ENCODE data around the gene EPB41L1.

The EPB41L1 gene

GRCh38 chr20:36259177-36260061 is 104.9 kb downstream of the EPB41L1 start:
- ChIA-PET CTCF (no interaction called here), POLR2A (no interaction called here)
- TF ChIP-seq TARDBP (IDR thresholded peaks at IDR 0.05), result no peak
- TF ChIP-seq LEF1 (IDR thresholded peaks at IDR 0.05; ENCODE audit: borderline replicate concordance), result no peak
- no peak for TF ChIP-seq L3MBTL2 (conservative IDR thresholded peaks at IDR 0.05)
- TF ChIP-seq SUZ12 (IDR thresholded peaks at IDR 0.05), result no peak
- no peak for TF ChIP-seq ARNT (IDR thresholded peaks at IDR 0.05)
- TF ChIP-seq ZNF384 (IDR thresholded peaks at IDR 0.05), result no peak
- TF ChIP-seq FOXA1 (IDR thresholded peaks at IDR 0.05), result no peak
- no peak for DNase-seq (ENCODE audit: extremely low spot score)

- ChIA-PET POLR2A (no interaction called here), CTCF (interaction anchor here (0.6 kb wide), 1 partner anchor 179 kb away, joined by 3 read pairs; no protein-coding TSS in a partner anchor)
- no peak for DNase-seq (ENCODE audit: extremely low spot score)
These were observed 105.8 kb downstream of the EPB41L1 start for GRCh38 chr20:36260316-36260715.

GRCh38 chr20:36261389-36262105 is 107.0 kb downstream of the EPB41L1 start:
- no peak for DNase-seq (ENCODE audit: extremely low spot score)
- ChIA-PET CTCF (no interaction called here), POLR2A (no interaction called here)
- TF ChIP-seq TARDBP (IDR thresholded peaks at IDR 0.05) (no peak), SP1 (IDR thresholded peaks at IDR 0.05) (no peak), HDGF (IDR thresholded peaks at IDR 0.05; ENCODE audit: borderline replicate concordance) (no peak), BHLHE40 (IDR thresholded peaks at IDR 0.05; ENCODE audit: borderline replicate concordance) (no peak), FOXM1 (IDR thresholded peaks at IDR 0.05; ENCODE audit: borderline replicate concordance) (no peak), ZNF384 (IDR thresholded peaks at IDR 0.05) (no peak), LEF1 (IDR thresholded peaks at IDR 0.05; ENCODE audit: borderline replicate concordance) (no peak), ELF4 (IDR thresholded peaks at IDR 0.05) (no peak), L3MBTL2 (conservative IDR thresholded peaks at IDR 0.05) (no peak), FOXA1 (IDR thresholded peaks at IDR 0.05) (no peak), NFRKB (IDR thresholded peaks at IDR 0.05) (no peak), FOXK2 (IDR thresholded peaks at IDR 0.05) (no peak), PKNOX1 (IDR thresholded peaks at IDR 0.05) (no peak), SUZ12 (IDR thresholded peaks at IDR 0.05) (no peak), CTBP1 (IDR thresholded peaks at IDR 0.05; ENCODE audit: borderline replicate concordance) (no peak), ARNT (IDR thresholded peaks at IDR 0.05) (no peak)

More at GRCh38 chr20:36260316-36260715, 105.8 kb downstream of the EPB41L1 start:
- TF ChIP-seq HDGF (IDR thresholded peaks at IDR 0.05; ENCODE audit: borderline replicate concordance) (no peak), LEF1 (IDR thresholded peaks at IDR 0.05; ENCODE audit: borderline replicate concordance) (no peak), L3MBTL2 (conservative IDR thresholded peaks at IDR 0.05) (no peak), CTBP1 (IDR thresholded peaks at IDR 0.05; ENCODE audit: borderline replicate concordance) (no peak), NFRKB (IDR thresholded peaks at IDR 0.05) (no peak), BHLHE40 (IDR thresholded peaks at IDR 0.05; ENCODE audit: borderline replicate concordance) (no peak), SP1 (IDR thresholded peaks at IDR 0.05) (no peak), PKNOX1 (IDR thresholded peaks at IDR 0.05) (no peak), FOXK2 (IDR thresholded peaks at IDR 0.05) (no peak), ARNT (IDR thresholded peaks at IDR 0.05) (no peak), ELF4 (IDR thresholded peaks at IDR 0.05) (no peak), SUZ12 (IDR thresholded peaks at IDR 0.05) (no peak)

- TF ChIP-seq BHLHE40 (IDR thresholded peaks at IDR 0.05; ENCODE audit: borderline replicate concordance), result no peak
- TF ChIP-seq SUZ12 (IDR thresholded peaks at IDR 0.05), result no peak
- ChIA-PET CTCF (no interaction called here), POLR2A (no interaction called here)
- no peak for DNase-seq (ENCODE audit: extremely low spot score)
These were observed 107.9 kb downstream of the EPB41L1 start for GRCh38 chr20:36262440-36262839.

GRCh38 chr20:36264426-36265246 is 110.1 kb downstream of the EPB41L1 start:
- TF ChIP-seq NFRKB (IDR thresholded peaks at IDR 0.05) (no peak), TARDBP (IDR thresholded peaks at IDR 0.05) (no peak), L3MBTL2 (conservative IDR thresholded peaks at IDR 0.05) (no peak), FOXM1 (IDR thresholded peaks at IDR 0.05; ENCODE audit: borderline replicate concordance) (no peak), ELF4 (IDR thresholded peaks at IDR 0.05) (no peak), LEF1 (IDR thresholded peaks at IDR 0.05; ENCODE audit: borderline replicate concordance) (no peak), ARNT (IDR thresholded peaks at IDR 0.05) (no peak)
- ChIA-PET POLR2A (no interaction called here), CTCF (interaction anchor here (0.6 kb wide), 1 partner anchor 337 kb away, joined by 3 read pairs; no protein-coding TSS in a partner anchor)
- DNase-seq (ENCODE audit: extremely low spot score), result no peak

- no peak for DNase-seq (ENCODE audit: extremely low spot score)
- ChIA-PET POLR2A (no interaction called here), CTCF (no interaction called here)
- no peak for TF ChIP-seq PKNOX1 (IDR thresholded peaks at IDR 0.05)
- no peak for TF ChIP-seq SUZ12 (IDR thresholded peaks at IDR 0.05)
- TF ChIP-seq TARDBP (IDR thresholded peaks at IDR 0.05), result no peak
- TF ChIP-seq NFRKB (IDR thresholded peaks at IDR 0.05), result no peak
- no peak for TF ChIP-seq LEF1 (IDR thresholded peaks at IDR 0.05; ENCODE audit: borderline replicate concordance)
- TF ChIP-seq ELF4 (IDR thresholded peaks at IDR 0.05), result no peak
- no peak for TF ChIP-seq FOXM1 (IDR thresholded peaks at IDR 0.05; ENCODE audit: borderline replicate concordance)
- no peak for TF ChIP-seq ZNF384 (IDR thresholded peaks at IDR 0.05)
These were observed 111.6 kb downstream of the EPB41L1 start for GRCh38 chr20:36266189-36266588.
